ENCODE results near the gene PPIP5K1.
"Not testable (repeated sequence)": the region's sequence is repeated elsewhere in the genome, so short reads cannot be mapped to it uniquely, and the experiment has no call there.

PPIP5K1 gene

DNA sequence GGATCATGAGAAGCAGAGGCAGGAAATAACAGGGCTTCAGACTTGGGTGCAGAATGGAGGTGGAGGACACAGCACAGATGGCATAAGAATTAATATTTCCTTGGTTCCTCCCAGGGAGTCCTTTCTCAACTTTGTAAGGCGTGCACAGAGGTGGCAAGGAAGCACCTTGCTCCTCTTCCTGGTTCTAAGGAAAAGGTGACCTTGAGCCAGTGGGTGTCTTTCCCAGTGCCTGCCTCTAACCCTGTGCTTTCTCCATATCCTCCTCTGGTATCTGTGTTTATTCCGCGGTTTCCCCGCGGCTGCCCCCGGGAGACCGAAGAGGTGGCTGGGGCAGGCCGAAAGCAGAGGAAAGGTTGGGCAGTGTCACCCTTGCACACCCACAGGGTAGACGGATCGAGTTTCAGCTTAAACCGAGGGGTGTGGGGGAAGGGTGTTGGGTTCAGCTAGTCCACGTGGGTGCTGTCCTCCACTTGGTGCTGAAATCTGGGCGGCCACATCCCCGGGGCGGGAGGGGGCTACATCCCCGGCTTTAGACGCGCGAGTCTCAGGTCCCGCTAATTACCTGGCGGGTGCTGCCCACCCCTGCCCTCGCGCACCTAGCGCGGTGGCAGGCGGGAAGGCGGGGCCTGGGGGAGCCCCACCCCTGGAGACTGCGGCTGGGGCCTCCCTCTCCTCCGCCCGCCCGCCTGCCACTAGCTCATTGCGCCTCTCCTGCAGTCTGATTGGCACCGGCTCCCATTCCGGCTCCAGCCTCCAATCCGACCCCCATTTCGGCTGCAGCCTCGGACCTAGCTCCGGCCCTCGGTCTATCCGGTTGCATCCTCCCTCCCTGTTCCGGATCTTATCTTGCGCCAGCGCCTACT is 3.6 kb upstream of the PPIP5K1 start, which contains the start of gene CKMT1B:
CKMT1B (plus strand) TSS at position 700 of the 863 bp plus-strand sequence. CDS start 192 bp downstream, outside the sequence.
- H3K9ac ChIP-seq (ENCODE audit: low read length in 5 of 5); H3K27me3 ChIP-seq (ENCODE audit: control insufficient read depth in 5 of 5, insufficient read depth in 4 of 5, low read length in 5 of 5); H3K9me3 ChIP-seq (ENCODE audit: control insufficient read depth in 5 of 5, low read length in 5 of 5); H3K36me3 ChIP-seq (ENCODE audit: control insufficient read depth in 5 of 5, insufficient read depth in 5 of 5, low read length in 5 of 5); H3K4me1 ChIP-seq (ENCODE audit: control insufficient read depth in 5 of 5, insufficient read depth in 5 of 5, low read length in 5 of 5); H3K4me3 ChIP-seq (ENCODE audit: low read depth in 1 of 5, low read length in 5 of 5); H3K27ac ChIP-seq (ENCODE audit: low read depth, low read length): not testable (repeated sequence)

DNA sequence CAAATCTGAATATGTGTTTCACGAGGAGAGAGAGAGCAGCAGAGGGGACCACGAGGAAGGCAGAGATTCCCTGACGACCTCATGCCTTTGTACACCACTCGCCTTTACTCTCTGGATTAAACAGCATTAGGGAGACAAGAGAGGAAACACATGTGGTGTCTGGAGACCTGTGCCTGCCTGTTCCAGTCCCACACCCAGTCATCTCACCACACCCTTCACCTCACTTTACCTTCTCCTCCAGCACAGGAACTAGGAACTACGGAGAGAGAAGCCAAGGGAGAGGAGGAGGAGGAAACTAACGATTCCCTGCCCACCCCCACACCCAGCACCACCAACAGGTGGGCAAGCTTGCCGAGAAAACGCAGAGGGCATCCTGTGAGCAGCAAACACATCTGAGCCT is 2.8 kb upstream of the PPIP5K1 start:
- H3K4me3 ChIP-seq (ENCODE audit: low read depth in 1 of 5, low read length in 5 of 5); H3K4me1 ChIP-seq (ENCODE audit: control insufficient read depth in 5 of 5, insufficient read depth in 5 of 5, low read length in 5 of 5); H3K27ac ChIP-seq (ENCODE audit: low read depth, low read length); H3K36me3 ChIP-seq (ENCODE audit: control insufficient read depth in 5 of 5, insufficient read depth in 5 of 5, low read length in 5 of 5); H3K9ac ChIP-seq (ENCODE audit: low read length in 5 of 5); H3K9me3 ChIP-seq (ENCODE audit: control insufficient read depth in 5 of 5, low read length in 5 of 5); H3K27me3 ChIP-seq (ENCODE audit: control insufficient read depth in 5 of 5, insufficient read depth in 4 of 5, low read length in 5 of 5): not testable (repeated sequence)

DNA sequence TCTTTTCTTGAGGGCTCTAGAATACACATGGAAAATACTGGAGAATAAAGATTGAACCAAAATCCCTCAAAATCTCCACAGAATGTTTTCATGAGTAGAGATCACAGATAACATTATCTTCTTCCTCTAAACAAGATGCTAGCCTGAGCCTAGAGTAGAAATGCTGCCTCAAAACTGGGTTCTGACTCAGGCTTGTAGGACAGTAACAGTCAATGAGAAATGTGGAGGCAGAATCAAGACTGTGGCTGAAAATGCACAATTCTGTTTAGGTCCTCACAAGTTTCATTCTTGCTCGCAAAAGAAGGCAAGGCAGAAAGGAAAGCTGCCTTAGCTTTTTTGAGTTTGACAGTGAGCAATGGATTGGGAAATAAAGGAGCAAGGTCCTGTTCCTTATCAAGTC is 15.4 kb downstream of the PPIP5K1 start:
- H3K9me3 ChIP-seq (ENCODE audit: control insufficient read depth in 5 of 5, low read length in 5 of 5): not testable (repeated sequence)

DNA sequence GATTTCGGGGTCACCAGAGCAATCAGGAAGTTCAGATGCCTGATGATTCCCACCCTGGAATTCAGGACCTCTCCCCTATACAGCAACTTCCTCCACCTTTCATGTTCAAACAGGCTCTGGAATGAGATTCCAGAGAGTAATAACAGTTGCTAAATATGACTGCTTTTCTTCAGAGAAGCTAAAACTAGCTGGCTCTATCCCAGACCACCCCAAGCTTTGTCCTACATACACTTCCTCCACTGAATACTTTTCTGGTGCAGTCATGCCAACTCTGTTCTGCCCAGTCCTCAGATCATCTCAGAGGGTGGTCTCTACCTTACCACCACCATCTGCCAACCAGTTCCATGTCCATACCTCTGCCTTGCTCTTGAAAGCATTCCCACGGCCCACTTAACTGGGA is 23.4 kb downstream of the PPIP5K1 start:
- H3K9ac ChIP-seq (ENCODE audit: low read length in 5 of 5); H3K36me3 ChIP-seq (ENCODE audit: control insufficient read depth in 5 of 5, insufficient read depth in 5 of 5, low read length in 5 of 5); H3K9me3 ChIP-seq (ENCODE audit: control insufficient read depth in 5 of 5, low read length in 5 of 5); H3K4me3 ChIP-seq (ENCODE audit: low read depth in 1 of 5, low read length in 5 of 5); H3K27ac ChIP-seq (ENCODE audit: low read depth, low read length); H3K27me3 ChIP-seq (ENCODE audit: control insufficient read depth in 5 of 5, insufficient read depth in 4 of 5, low read length in 5 of 5); H3K4me1 ChIP-seq (ENCODE audit: control insufficient read depth in 5 of 5, insufficient read depth in 5 of 5, low read length in 5 of 5): not testable (repeated sequence)

More for the DNA sequence above, 15.4 kb downstream of the PPIP5K1 start:
- not testable (repeated sequence) for H3K27me3 ChIP-seq (ENCODE audit: control insufficient read depth in 5 of 5, insufficient read depth in 4 of 5, low read length in 5 of 5); H3K4me1 ChIP-seq (ENCODE audit: control insufficient read depth in 5 of 5, insufficient read depth in 5 of 5, low read length in 5 of 5); H3K27ac ChIP-seq (ENCODE audit: low read depth, low read length); H3K36me3 ChIP-seq (ENCODE audit: control insufficient read depth in 5 of 5, insufficient read depth in 5 of 5, low read length in 5 of 5); H3K4me3 ChIP-seq (ENCODE audit: low read depth in 1 of 5, low read length in 5 of 5); H3K9ac ChIP-seq (ENCODE audit: low read length in 5 of 5)

DNA sequence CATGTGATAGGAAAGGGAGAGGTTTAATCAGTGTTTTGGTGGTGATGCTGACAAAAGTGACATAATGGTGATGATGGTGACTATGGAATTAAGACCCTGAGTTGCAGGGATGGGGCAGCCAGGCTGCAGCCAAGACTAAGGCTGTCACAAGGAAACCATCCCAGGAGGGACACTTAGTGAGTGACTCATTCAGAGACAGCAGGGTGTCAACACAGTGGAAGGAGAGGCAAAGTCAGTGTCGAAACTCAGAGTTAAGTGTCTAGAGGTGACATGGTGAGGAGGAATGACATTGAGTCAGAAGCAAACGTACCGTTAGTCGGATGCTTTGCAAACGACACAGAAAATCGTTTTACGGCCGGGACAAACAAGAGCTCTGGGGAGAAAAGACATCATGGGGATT is 26.2 kb downstream of the PPIP5K1 start:
- not testable (repeated sequence) for H3K27me3 ChIP-seq (ENCODE audit: control insufficient read depth in 5 of 5, insufficient read depth in 4 of 5, low read length in 5 of 5); H3K9me3 ChIP-seq (ENCODE audit: control insufficient read depth in 5 of 5, low read length in 5 of 5); H3K9ac ChIP-seq (ENCODE audit: low read length in 5 of 5); H3K27ac ChIP-seq (ENCODE audit: low read depth, low read length); H3K36me3 ChIP-seq (ENCODE audit: control insufficient read depth in 5 of 5, insufficient read depth in 5 of 5, low read length in 5 of 5); H3K4me1 ChIP-seq (ENCODE audit: control insufficient read depth in 5 of 5, insufficient read depth in 5 of 5, low read length in 5 of 5); H3K4me3 ChIP-seq (ENCODE audit: low read depth in 1 of 5, low read length in 5 of 5)

DNA sequence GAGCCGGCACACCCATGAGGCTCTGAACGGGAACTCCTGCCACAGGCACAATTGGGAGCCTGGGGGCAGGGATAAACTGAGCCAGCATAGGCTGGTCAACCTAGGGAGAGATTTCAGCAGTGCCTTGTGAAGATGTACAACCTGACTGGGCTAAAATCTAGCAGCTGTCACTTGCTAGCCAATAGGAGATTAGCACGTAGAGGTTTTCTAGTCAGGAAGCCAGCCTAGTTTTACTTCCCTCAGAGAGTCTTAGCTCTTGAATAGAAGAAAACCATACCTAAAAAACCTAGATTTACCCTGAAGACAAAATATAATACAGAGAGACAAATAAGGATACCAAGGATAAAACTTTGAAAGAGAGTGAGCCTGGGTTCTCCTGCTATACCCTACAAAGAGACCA is 27.3 kb downstream of the PPIP5K1 start:
- not testable (repeated sequence) for H3K9ac ChIP-seq (ENCODE audit: low read length in 5 of 5); H3K27me3 ChIP-seq (ENCODE audit: control insufficient read depth in 5 of 5, insufficient read depth in 4 of 5, low read length in 5 of 5); H3K4me1 ChIP-seq (ENCODE audit: control insufficient read depth in 5 of 5, insufficient read depth in 5 of 5, low read length in 5 of 5); H3K27ac ChIP-seq (ENCODE audit: low read depth, low read length); H3K4me3 ChIP-seq (ENCODE audit: low read depth in 1 of 5, low read length in 5 of 5); H3K9me3 ChIP-seq (ENCODE audit: control insufficient read depth in 5 of 5, low read length in 5 of 5)
- peaks cover 0 to 12% (median 6%) of the 10 kb centered on the region in 5 donors for H3K36me3 ChIP-seq (ENCODE audit: control insufficient read depth in 5 of 5, insufficient read depth in 5 of 5, low read length in 5 of 5)

DNA sequence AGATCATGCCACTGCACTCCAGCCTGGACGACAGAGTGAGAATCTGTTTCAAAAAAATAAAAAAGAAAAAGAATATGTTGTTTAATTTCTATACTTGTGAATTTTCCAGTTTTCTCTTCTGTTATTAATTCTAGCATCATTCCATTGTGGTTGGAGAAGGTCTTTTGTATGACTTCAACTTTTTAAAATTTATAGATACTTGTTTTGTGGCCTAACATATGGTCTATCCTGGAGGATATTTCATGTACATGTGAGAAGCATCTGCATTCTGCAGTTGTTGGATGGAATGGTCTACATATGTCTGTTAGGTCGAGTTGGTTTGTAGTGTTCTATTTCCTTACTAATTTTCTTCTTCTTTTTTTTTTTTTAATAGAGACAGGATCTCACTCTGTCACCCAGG is 37.0 kb downstream of the PPIP5K1 start:
- no peaks in the 10 kb centered on the region for H3K9me3 ChIP-seq (ENCODE audit: control insufficient read depth in 5 of 5, low read length in 5 of 5)
- peaks cover 0 to 5% (median 0%) of the 10 kb centered on the region in 5 donors for H3K4me1 ChIP-seq (ENCODE audit: control insufficient read depth in 5 of 5, insufficient read depth in 5 of 5, low read length in 5 of 5)
- H3K27me3 ChIP-seq (ENCODE audit: control insufficient read depth in 5 of 5, insufficient read depth in 4 of 5, low read length in 5 of 5): no peaks in the 10 kb centered on the region
- no peak overlapping the region for H3K4me3 ChIP-seq (ENCODE audit: low read depth in 1 of 5, low read length in 5 of 5)
- H3K36me3 ChIP-seq (ENCODE audit: control insufficient read depth in 5 of 5, insufficient read depth in 5 of 5, low read length in 5 of 5): peaks cover 0 to 16% (median 5%) of the 10 kb centered on the region in 5 donors
- H3K9ac ChIP-seq (ENCODE audit: low read length in 5 of 5): no peak overlapping the region
- no peak overlapping the region for H3K27ac ChIP-seq (ENCODE audit: low read depth, low read length)

DNA sequence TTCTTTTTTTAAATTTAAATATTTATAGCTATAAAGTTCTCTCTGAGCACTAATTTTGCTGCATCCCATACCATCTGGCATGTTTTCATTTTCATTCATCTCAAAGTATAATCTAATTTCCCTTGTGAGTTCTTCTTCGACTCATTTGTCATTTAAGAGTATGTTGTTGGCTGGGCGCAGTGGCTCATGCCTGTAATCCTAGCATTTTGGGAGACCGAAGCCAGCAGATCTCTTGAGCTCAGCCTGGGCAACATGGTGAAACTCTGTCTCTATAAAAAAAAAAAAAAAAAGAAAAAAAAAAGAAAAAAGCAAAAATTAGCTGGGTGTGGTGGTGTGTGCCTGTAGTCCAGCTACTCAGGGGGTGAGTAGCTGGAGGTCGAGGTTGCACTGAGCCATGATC is 37.8 kb downstream of the PPIP5K1 start:
- Histone ChIP-seq H3K36me3 (ENCODE audit: control insufficient read depth in 5 of 5, insufficient read depth in 5 of 5, low read length in 5 of 5) (peaks cover 0 to 10% (median under 1%) of the 10 kb centered on the region in 5 donors), H3K4me1 (ENCODE audit: control insufficient read depth in 5 of 5, insufficient read depth in 5 of 5, low read length in 5 of 5) (peaks cover 0 to 5% (median 0%) of the 10 kb centered on the region in 5 donors), H3K27ac (ENCODE audit: low read depth, low read length) (no peak overlapping the region)

DNA sequence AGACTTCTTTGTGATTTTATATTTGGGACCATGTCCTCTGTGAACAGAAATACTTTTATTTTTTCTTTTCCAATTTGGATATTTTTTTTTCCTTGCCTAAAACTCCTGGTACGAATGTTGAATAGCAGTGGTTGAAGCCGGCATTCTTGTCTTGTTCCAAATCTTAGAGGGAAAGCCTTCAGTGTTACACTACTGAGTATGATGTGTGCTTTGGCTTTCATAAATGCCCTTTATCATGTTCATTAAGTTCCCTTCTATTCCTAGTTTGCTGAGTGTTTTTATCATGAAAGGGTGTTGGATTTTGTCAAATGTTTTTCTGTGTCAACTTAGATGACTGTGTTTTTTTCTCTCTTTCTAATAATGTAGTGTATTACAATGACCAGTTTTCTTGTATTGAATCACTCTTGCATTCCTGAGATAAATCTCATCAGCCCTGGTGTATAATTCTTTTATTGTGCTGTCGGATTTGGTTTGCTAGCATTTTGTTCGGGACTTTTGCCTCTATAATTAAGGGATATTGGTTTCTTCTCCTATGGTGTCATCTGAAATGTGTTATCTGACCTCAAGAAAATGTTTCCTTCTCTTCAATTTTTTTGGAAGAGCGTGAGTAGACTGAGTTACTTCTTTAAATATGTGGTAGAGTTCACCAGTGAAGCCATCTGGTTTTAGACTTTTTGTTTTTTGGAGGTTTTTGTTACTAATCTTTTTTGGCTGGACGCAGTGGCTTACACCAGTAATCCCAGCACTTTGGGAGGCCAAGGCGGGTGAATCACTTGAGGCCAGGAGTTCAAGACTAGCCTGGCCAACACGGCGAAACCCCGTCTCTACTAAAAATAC is 39.3 kb downstream of the PPIP5K1 start:
- Histone ChIP-seq H3K27ac (ENCODE audit: low read depth, low read length) (peak overlapping the region; percentile 47), H3K27me3 (ENCODE audit: control insufficient read depth in 5 of 5, insufficient read depth in 4 of 5, low read length in 5 of 5) (no peaks in the 10 kb centered on the region), H3K9ac (ENCODE audit: low read length in 5 of 5) (no peak overlapping the region), H3K4me3 (ENCODE audit: low read depth in 1 of 5, low read length in 5 of 5) (no peak overlapping the region), H3K9me3 (ENCODE audit: control insufficient read depth in 5 of 5, low read length in 5 of 5) (no peaks in the 10 kb centered on the region), H3K36me3 (ENCODE audit: control insufficient read depth in 5 of 5, insufficient read depth in 5 of 5, low read length in 5 of 5) (no peaks in the 10 kb centered on the region), H3K4me1 (ENCODE audit: control insufficient read depth in 5 of 5, insufficient read depth in 5 of 5, low read length in 5 of 5) (peaks cover 0 to 5% (median 0%) of the 10 kb centered on the region in 5 donors)

More for the DNA sequence above, 37.8 kb downstream of the PPIP5K1 start:
- Histone ChIP-seq H3K9ac (ENCODE audit: low read length in 5 of 5) (no peak overlapping the region), H3K27me3 (ENCODE audit: control insufficient read depth in 5 of 5, insufficient read depth in 4 of 5, low read length in 5 of 5) (no peaks in the 10 kb centered on the region), H3K4me3 (ENCODE audit: low read depth in 1 of 5, low read length in 5 of 5) (no peak overlapping the region), H3K9me3 (ENCODE audit: control insufficient read depth in 5 of 5, low read length in 5 of 5) (no peaks in the 10 kb centered on the region)

DNA sequence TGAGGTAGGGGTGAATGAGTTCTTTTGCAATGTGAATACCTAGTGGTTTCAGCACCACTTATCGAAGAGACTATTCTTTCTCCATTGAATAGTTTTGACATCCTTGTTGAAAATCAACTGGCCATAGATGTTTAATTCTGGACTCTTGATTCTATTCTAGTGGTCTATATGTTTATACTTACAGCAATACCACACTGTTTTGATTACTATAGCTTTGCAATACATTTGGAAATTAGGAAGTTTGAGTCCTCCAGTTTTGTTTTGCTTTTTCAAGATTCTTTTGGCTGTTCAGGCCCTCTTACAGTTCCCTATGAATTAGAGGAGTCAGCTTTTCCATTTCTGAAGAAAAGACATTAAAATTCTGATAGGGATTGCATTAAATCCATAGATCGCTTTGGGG is 42.5 kb downstream of the PPIP5K1 start:
- Histone ChIP-seq H3K27me3 (ENCODE audit: control insufficient read depth in 5 of 5, insufficient read depth in 4 of 5, low read length in 5 of 5) (no peaks in the 10 kb centered on the region), H3K9ac (ENCODE audit: low read length in 5 of 5) (no peak overlapping the region), H3K4me3 (ENCODE audit: low read depth in 1 of 5, low read length in 5 of 5) (no peak overlapping the region)

More for the DNA sequence above, 42.5 kb downstream of the PPIP5K1 start:
- H3K27ac ChIP-seq (ENCODE audit: low read depth, low read length): no peak overlapping the region
- no peaks in the 10 kb centered on the region for H3K36me3 ChIP-seq (ENCODE audit: control insufficient read depth in 5 of 5, insufficient read depth in 5 of 5, low read length in 5 of 5)
- H3K9me3 ChIP-seq (ENCODE audit: control insufficient read depth in 5 of 5, low read length in 5 of 5): peaks cover 0 to 2% (median 0%) of the 10 kb centered on the region in 5 donors
- peaks cover 0 to 5% (median 0%) of the 10 kb centered on the region in 5 donors for H3K4me1 ChIP-seq (ENCODE audit: control insufficient read depth in 5 of 5, insufficient read depth in 5 of 5, low read length in 5 of 5)

Measured in subcutaneous abdominal adipose tissue (tissue), 5 donors.